HG03066 (cell line): Measurements from ENCODE around the gene ARHGAP23.

ENCODE experiments used
- ATAC-seq: cut with Tn5 transposase; IDR thresholded peaks from one replicate; pipeline ENCODE4 v1.9.1; 2021; ENCODE audit warnings: low read depth; ENCODE audit not compliant: unreplicated experiment

Gene ARHGAP23, protein sequence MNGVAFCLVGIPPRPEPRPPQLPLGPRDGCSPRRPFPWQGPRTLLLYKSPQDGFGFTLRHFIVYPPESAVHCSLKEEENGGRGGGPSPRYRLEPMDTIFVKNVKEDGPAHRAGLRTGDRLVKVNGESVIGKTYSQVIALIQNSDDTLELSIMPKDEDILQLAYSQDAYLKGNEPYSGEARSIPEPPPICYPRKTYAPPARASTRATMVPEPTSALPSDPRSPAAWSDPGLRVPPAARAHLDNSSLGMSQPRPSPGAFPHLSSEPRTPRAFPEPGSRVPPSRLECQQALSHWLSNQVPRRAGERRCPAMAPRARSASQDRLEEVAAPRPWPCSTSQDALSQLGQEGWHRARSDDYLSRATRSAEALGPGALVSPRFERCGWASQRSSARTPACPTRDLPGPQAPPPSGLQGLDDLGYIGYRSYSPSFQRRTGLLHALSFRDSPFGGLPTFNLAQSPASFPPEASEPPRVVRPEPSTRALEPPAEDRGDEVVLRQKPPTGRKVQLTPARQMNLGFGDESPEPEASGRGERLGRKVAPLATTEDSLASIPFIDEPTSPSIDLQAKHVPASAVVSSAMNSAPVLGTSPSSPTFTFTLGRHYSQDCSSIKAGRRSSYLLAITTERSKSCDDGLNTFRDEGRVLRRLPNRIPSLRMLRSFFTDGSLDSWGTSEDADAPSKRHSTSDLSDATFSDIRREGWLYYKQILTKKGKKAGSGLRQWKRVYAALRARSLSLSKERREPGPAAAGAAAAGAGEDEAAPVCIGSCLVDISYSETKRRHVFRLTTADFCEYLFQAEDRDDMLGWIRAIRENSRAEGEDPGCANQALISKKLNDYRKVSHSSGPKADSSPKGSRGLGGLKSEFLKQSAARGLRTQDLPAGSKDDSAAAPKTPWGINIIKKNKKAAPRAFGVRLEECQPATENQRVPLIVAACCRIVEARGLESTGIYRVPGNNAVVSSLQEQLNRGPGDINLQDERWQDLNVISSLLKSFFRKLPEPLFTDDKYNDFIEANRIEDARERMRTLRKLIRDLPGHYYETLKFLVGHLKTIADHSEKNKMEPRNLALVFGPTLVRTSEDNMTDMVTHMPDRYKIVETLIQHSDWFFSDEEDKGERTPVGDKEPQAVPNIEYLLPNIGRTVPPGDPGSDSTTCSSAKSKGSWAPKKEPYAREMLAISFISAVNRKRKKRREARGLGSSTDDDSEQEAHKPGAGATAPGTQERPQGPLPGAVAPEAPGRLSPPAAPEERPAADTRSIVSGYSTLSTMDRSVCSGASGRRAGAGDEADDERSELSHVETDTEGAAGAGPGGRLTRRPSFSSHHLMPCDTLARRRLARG (N-terminal part only)

DNA sequence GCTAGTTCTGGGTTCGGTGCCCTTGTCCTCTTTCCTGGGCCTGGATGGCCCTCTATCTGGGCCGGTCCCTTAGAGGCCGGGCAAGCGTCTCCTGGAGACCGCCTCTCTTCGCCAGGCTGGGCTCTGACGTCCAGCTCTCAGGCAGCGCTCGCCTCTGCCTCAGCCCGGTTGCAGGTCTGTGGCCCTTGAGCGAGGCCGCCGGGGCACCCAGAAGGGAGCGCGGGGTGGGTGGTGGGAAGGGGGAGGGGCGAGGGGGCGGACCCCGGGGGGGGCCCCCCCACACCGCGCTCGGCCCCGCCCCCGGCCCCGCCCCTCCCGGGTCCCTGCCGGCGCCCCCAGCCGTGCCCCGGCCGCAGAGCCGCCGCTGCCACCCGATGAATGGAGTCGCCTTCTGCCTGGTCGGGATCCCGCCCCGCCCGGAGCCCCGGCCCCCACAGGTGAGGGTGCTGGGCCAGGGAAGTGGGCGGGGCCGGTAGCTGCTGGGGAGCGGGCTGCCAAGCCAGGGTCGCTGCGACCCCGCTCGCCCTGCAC lies at the start of gene ARHGAP23:
Gene ARHGAP23, plus strand, starts transcription at position 353 of the 531 bp plus-strand sequence. Its CDS starts 22 bp downstream, at position 375.
- ATAC-seq: no peak

DNA sequence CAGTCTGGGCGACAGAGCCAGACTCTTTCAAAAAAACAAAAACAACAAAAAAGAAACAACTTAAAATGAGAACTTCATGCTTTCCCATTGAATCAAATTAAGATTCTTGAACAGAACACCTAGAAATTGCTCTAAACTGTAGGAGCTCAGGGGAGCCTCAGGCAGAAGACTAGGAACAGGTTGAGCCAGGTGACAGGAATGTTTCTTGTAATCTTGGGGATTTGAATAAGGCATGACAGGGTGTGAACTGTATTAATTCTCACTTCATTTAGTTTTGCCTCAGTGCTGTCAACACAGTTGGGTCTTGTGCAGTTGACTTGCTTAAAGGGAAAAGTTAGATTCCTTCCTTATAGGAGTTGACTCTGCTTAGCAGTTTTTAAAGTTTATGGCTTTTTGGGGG lies 48.8 kb upstream of the ARHGAP23 start:
- no peak for ATAC-seq

DNA sequence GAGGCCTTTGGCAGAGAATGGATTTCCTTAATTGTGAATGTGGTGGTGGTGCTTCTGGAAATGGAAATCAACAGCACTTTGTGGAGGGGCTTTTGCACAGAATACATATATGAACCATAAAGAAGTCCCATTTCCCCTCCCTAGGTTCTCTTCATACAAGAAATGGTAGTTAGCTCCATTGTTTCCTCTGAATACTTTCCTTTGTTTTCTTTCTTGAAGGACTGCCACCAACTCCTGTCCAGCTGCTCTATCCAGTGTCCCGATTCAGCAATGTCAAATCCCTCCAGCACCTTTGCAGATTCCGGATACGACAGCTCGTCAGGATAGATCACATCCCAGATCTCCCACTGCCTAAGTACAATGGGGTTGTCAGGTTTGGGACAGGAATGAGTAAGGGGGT lies 33.2 kb upstream of the ARHGAP23 start:
- no peak for ATAC-seq

DNA sequence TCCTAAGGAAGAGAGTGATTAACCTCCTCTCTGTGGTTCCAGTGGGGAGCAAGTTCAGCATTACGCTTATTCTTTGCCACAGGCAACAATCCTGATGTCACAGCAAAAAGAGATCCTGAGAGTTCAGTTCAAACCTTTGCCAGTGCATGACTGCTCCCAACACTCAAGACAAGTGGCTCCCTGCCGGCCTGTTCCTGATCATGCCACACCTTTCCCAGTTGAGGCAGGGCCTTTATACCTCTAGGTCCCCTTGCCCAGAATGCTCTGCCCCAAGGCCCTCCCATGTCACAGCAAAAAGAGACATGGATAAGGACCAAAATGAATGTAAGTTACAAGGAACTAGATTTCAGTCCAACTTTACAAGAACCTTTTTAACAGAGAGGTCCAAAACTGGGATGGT lies 31.0 kb upstream of the ARHGAP23 start:
- no peak for ATAC-seq

DNA sequence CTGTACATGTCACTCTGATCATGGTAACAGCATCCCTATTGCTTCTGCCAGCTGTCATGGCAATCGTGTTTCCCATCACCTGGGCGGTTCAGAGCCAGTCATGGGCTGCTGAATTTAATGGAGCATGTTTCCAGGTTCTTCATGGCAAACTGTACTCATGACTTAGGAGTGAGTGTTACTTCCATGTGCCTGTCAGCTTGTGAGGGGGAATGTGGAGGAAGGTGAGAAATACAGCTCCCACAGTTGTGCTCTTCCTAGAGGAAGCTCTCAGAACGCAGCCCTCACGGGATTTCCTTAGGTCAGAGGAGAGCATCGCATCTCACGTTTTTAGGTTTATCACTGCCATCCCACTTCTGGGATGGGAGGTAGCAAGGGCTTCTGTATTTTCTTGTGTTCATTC lies 28.0 kb upstream of the ARHGAP23 start:
- ATAC-seq: no peak

DNA sequence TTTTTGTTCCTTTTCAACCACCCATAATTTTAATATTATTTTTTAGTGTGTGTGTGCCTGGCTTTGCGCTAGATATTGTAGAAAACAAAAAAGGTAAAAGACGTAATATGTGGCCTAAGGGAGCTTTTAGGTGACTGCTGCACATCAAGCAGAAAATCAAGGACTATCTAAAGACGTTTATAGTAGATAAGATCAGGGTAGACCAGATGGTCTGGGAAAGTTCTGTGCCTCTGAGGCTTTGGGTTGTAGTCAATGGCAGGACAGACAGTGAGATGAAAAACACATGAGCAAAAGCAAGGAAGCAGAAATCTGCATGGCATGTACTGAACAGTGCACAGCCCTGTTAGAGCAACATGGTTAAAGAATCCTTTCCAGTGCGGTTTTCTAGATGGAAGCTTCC lies 26.8 kb upstream of the ARHGAP23 start:
- no peak for ATAC-seq

DNA sequence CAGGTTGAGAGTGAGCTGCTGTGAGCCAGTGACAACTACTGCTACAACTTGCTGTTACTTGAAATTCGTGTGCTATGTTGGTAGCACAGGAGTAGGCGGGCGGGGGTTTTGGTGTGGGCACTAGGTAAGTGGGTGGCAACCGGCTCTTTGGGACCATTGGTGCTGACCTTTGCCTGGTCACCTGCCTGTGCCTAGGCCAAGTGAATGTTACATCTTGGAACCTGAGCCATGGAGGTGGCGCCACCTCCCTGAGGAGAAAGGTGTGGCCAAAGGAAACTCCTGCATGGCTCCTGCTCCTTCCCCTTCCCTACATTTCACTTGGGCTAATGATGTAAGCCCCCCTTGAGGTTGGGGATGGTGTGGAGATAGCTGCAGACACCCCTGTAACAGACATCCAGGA lies 25.4 kb upstream of the ARHGAP23 start:
- no peak for ATAC-seq

DNA sequence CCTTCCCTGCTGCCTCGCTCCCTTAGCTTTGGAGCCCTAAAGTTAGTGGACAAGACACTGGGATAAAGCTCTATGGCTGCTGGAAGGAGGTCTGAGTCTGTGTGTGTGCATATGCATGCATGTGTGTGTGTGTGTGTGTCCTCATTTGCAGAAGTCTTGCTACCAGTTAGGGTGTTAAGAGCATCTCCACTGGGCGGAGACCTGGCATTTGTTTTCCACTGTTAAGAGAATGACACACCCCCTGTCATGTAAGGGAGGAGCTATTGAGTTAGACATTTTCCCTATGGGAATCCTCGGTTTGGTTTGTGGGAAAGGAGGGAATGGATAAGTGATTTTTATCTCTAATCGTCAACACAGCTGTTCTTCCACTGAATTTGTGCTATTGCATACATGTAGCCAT lies 24.8 kb upstream of the ARHGAP23 start:
- no peak for ATAC-seq

DNA sequence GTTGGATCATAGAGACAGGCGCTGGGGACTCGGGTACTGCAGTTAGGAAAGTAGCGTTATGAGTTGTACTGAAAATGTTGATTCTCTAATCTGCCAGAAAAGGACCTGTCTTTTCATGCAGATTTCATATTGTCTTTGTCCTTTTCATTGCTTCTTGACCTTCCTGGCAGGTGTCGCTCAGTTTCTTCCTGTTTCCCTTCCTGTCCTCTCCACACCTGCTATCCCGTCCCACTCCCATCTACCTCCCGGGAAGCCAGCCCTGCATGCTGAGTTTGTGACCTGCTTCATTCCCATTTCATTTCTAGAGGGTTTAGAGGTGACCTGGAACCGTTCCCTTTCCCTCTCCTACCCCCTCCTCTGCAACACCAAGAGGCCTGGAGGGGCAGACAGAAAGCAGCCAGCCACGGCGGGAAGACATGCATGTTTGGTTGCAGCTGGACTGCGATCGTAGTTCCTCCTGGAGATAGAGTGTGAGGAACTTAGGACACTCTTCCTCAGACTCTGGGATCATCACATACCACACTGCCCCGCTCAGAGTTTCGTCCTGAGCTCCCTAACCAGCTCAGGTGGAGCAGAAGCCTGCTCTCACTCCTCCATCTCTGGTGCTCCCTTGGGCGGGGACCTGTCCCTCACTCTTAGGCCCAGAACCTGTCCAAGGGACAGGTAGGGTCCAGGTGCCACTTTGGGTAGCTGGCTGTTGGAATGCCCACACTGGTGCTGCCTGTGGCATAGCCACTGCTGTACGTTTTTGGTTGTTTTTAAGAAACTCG lies 23.9 kb upstream of the ARHGAP23 start:
- ATAC-seq: no peak

DNA sequence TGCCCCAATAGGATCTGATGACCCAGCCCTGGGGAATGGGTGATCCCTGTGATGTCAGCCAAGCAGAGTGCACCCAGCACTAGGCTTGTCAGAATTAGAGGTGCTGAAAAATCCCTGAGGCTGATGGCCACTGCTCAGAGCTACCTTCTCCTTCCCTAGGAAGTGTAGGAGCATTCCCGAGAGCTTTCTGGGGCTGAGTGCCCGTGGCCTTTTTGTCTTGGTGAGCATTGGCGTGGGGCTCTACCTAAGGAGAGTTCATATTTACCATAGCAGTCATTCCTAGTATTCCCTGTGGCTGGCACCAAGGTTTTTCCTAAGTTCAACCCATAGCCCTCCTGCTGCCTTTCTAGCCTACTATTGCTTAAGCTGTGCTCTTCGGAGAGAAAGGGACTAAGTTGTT lies 22.6 kb upstream of the ARHGAP23 start:
- ATAC-seq: no peak

DNA sequence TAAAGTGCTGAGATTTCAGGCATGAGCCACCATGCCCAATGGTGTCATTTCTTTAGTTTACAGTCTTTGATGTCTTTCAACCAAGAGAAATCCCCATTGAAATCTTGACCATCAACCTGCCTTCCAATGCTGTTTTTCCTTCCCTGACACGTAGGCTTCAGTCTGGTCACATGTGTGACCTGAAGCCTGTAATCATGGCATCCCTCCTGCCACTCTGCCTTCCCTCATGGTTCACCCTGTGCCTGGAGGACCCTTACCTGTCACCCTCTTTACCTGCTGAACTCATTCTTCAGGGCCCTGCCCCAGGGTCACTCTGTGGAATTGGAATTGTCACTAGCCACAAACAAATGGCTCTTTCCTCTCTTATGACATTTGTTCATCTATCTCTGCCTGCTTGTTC lies 18.1 kb upstream of the ARHGAP23 start:
- no peak for ATAC-seq

DNA sequence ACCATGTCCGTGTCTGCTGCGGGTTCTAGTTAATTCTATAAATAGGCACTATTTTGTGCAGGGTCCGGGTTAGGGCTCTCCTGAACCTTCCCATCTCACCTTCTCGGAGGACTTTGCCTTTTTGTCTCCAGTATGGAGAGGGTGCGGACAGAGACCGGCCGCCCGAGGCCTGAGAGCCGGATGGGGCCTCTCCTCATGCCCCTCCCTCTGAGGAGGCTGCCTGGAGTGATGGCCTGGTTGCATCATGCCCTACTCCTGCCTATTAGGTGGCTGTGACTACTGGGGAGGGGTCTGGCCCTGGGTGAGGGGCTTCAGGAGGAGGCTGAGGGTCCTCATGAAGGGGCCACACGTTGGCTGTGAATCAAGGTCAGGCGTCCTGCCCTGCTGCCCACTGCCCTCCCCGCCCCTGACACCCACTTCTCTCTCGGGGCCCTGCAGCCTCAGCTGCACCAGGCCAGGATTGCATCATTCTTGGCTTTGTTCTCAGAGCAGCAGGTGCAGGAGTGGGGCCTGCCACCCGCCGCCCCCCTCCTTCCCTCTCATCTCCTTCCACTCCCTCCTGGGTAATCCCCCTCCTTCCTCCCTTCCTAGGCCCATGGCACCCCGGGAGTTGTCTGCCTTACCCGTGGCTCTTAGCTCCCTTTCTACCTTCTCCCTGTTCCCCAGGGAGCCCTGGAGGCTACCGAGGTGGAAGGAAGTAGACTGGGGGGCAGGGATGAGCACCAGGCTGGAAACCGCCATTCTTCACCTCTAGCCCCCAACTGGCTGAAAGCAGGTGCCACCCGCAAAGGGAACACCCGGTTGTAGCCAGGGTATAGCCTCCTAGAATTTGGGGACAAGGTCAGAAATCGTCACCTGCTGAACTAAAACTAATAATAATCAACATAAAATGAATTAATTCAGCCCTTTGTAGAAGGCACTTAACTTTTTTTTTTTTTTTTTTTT lies 12.7 kb upstream of the ARHGAP23 start:
- no peak for ATAC-seq

DNA sequence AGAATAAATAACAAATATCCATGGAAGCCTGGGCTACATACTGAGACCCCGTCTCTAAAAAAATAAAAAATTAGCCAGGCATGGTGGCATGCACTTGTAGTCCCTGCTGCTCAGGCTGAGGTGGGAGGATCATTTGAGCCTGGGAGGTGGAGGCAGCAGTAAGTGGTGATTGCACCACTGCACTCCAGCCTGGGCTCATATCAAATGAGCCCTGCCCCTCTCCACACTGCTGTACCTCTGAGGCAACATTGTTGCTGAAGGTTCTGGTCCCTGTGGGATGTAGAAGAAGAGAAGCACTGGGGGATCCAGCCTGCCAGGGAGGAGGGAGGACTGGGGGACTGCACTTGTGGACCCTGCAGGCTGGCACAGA lies 11.4 kb upstream of the ARHGAP23 start:
- no peak for ATAC-seq

DNA sequence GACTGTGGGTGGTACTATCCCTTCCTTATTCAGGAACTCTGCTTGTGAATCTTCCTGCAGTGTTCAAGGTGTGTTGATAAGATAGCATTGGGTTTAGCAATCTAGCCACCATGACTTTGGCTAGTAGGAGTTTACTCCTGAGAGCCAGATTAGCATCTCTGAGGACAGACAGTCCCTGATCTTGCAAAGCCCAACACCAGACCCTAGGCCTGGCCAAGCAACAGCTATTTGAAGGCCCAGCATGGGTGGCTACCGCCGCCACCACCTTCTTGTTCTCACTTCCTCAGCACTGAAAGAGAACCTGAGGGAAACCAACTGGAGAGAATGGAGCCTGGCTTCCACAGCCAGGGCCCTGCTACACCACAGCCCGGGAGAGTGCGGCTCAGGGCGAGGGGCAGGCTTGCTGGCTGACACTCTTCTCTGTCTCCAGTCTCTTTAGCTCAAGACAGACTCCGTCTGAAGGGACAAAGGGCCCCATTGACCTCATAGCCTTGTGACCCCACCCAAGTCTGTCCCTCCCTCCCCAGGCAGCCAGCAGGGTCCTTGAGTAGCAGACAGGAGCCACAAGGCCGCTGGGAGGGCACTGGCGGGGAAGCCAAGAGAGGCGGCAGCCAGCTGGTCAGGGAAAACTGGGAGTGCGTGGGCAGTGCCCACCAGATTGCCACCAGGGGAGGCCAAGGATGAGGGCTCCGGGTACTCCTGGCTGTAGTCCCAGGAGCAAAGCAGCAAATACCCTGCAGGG lies 10.9 kb upstream of the ARHGAP23 start:
- ATAC-seq: no peak

DNA sequence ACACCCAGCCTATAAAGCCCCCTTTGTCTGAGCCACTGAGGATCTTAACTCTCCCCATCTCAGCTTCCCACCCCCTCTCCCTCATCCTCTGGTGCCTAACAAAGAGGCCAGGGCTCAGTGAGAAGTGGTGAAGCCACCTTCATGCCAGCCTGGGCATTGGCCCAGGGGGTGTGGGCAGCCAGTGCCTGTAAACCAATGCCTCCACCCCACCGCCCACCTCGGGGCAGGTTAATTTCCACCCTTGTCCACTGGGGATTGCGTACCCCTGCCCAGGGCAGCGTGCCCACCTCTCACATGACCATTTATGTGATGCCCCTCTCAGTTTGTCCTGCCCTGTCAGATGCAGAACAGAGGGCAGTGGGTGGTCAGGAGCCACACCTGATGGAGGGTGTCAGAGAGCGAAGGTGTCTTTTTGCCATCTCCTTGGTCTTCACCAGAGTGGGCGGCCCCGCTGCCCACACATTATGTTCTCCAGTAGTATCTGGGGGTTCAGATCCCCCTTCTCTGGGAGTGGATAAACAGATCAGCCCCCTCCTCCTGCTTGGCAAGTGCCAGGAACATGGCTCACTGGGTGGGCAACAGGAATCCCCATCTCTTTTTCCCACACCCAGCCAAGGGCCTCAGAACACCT lies 10.1 kb upstream of the ARHGAP23 start:
- ATAC-seq: no peak

DNA sequence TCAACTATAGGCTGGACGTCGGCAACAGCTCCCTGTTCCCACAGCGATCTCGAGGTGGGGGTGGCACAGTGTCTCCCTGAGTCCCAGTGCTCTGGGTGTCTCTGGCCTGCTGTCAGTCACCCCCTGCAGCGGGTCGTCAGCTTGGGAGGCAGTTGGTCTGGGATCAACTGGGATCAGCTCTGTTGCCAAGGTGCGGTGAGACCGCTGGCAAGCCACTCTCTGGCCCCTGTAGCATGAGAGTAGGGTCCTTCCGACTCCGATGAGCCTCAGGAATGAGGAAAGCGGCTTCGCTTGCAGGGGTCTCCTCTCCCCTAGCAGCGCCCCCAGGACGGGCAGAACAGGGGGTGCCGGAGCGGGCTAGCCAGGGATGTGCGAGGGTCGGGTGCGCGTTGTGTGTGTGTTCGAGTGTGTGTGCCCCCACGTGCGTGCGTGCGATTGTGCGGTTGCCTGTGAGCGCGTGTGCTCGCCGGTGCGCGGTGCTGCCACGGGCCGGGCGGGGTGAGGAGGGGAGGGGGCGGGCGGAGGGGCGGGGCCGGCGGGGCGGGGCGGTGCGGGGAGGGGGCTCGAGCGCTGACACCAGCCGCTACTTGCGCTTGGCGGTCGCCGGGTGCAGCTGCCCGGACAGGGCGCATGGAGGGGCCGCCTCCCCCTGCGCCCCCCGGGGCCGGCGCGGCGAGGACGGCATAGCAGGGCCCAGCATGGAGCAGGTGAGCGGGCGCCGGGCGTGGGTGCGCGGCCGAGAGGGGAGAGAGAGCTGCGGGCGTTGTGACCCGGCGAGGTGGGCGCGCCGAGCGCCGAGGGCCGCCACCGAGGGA lies 9.4 kb upstream of the ARHGAP23 start:
- ATAC-seq: no peak

DNA sequence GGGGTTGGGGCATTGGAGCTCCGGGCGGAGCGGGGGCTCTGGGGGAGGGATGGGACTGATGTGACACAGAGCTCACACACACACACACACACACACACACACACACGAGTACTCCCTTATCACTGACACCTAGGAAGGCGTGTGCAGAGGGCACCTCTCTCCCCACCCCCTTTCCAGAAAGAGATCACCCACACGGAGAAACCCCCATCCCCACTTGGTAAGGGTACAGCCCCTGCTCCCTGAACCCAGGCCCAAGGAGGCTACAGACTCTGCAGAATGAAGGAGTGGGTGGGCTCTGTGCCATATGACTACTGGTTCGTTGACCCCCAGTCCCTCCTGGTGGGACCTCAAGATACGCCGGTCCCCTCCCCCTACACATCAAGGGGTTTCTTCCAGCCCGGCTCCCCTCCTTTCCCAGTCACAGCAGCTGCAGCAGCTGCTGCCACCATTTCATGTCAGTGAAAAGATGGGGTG lies 8.7 kb upstream of the ARHGAP23 start:
- ATAC-seq: no peak
